Ectodermal cell (in vitro differentiated cells): Measurements from ENCODE around the gene IQGAP2.

ENCODE experiments used
- H3K27ac ChIP-seq: 2 replicates; pipeline ENCODE4 v1.7.0; 2013; ENCODE audit warnings: mild to moderate bottlenecking, low read depth, low read length; ENCODE audit not compliant: insufficient read depth, poor library complexity, severe bottlenecking
- H3K27me3 ChIP-seq: 2 replicates; pipeline ENCODE4 v1.7.0; 2013; ENCODE audit warnings: mild to moderate bottlenecking, low read length; ENCODE audit not compliant: insufficient read depth, control insufficient read depth, poor library complexity, severe bottlenecking
- H3K36me3 ChIP-seq: one replicate; pipeline ENCODE4 v1.7.0; 2013; ENCODE audit warnings: low read length; ENCODE audit not compliant: control insufficient read depth, insufficient read depth
- H3K4me1 ChIP-seq: one replicate; pipeline ENCODE4 v1.7.0; 2013; ENCODE audit warnings: low read length; ENCODE audit not compliant: control insufficient read depth, insufficient read depth
- H3K4me3 ChIP-seq: 2 replicates; pipeline ENCODE4 v1.7.0; 2013; ENCODE audit warnings: low read depth, low read length, control low read depth; ENCODE audit not compliant: insufficient read depth
- H3K9me3 ChIP-seq: 2 replicates; pipeline ENCODE4 v1.7.0; 2013; ENCODE audit warnings: mild to moderate bottlenecking, low read length, moderate library complexity; ENCODE audit not compliant: control insufficient read depth
- WGBS, 2 experiments: methylation state at CpG; one replicate each; pipeline ENCODE4 v1.1.7; 2013; ENCODE audit warnings: missing lambda C conversion rate in 2 of 2; 5-methylcytosine and 5-hydroxymethylcytosine counted together

The IQGAP2 gene

DNA sequence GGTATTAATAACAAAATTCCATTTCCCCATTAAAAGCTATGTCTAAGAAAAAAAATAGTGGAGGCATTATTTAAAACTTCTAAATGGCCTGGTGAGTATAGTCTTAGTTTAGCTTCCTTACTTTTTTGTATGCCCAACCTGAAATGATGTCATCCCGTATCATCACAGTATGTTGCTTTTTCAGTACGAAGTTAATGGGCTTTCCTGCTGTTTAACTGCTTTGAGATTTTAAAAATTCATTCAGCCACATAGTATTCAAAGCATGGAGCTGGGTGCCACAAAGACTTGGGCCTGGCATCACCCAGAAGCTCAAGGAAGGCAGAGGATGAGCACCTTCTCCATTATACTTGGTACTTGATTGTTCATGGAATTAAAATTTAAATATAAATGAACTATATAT is 212.7 kb downstream of the IQGAP2 start:
- Histone ChIP-seq H3K4me3 (no peak overlapping the region), H3K27me3 (no peaks in the 10 kb centered on the region), H3K27ac (no peak overlapping the region), H3K4me1 (no peaks in the 10 kb centered on the region), H3K36me3 (no peaks in the 10 kb centered on the region), H3K9me3 (no peaks in the 10 kb centered on the region)
- 74 to 76% methylated on average over 2 of the region's 2 CpGs for WGBS, 2 experiments

DNA sequence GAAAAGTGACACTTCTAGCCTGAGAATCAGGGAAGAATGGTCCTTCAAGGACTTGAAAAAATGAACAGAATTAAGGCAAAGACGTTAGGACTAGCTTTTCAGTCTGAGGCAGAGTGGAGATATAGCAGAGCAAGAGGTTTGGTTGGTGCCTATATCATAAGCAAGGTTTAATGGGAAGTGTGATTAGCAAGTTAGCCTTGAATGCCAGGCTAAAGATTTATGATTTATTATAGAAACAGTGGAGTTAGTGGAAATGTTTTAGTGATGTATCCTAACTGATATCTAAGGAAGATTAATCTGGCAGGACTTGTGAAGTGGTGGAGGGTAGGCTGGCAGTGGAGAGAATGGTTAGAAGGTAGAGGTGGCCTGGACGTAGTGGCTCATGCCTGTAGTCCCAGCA is 213.1 kb downstream of the IQGAP2 start:
- no peaks in the 10 kb centered on the region for H3K4me1 ChIP-seq
- H3K36me3 ChIP-seq: no peaks in the 10 kb centered on the region
- no peak overlapping the region for H3K4me3 ChIP-seq
- no peaks in the 10 kb centered on the region for H3K9me3 ChIP-seq
- 87 to 94% methylated on average over 2 of the region's 2 CpGs for WGBS, 2 experiments
- no peak overlapping the region for H3K27ac ChIP-seq
- no peaks in the 10 kb centered on the region for H3K27me3 ChIP-seq

DNA sequence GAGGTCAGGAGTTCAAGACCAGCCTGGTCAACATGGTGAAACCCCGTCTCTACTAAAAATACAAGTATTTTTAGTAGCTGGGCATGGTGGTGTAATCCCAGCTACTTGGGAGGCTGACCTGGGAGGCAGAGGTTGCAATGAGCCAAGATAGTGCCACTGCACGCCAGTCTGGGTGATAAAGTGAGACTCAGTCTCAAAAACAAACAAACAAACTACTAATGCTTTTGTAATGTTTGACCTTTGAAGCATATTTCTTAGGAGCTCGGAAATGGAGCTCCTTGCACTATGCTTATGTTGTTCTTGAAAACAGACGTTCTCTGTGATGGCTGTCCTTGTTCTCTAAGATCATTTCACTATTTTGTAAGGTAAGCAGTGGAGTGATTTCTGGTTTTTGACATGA is 214.1 kb downstream of the IQGAP2 start:
- Histone ChIP-seq H3K4me3 (no peak overlapping the region), H3K4me1 (no peaks in the 10 kb centered on the region), H3K9me3 (no peaks in the 10 kb centered on the region), H3K36me3 (no peaks in the 10 kb centered on the region), H3K27me3 (no peaks in the 10 kb centered on the region), H3K27ac (no peak overlapping the region)
- WGBS, 2 experiments: 92 to 93% methylated on average over 4 of the region's 4 CpGs

DNA sequence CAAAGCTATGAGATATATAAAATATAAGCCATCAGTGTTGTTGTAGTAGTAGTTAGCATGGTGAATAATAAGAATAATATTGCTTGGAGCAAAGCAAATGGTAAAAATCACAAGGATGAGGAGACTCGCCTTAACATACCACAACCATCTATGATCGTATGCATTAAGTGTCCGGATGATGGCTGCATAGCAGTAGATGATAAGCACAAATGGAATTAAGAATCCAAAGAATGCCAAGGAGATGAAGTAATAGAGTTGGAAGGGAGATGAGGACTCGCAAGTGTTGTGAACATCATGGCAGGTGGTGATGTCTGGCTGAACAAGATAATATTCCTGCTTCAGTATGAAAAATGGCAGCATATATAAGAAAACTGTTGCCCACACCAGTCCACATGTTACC is 214.6 kb downstream of the IQGAP2 start:
- H3K4me1 ChIP-seq: no peaks in the 10 kb centered on the region
- WGBS, 2 experiments: 93 to 97% methylated on average over 4 of the region's 4 CpGs

GRCh38 chr5:76620166-76620565 is 217.1 kb downstream of the IQGAP2 start:
- Histone ChIP-seq H3K4me3 (no peak overlapping the region), H3K36me3 (no peaks in the 10 kb centered on the region), H3K27ac (no peak overlapping the region), H3K9me3 (no peaks in the 10 kb centered on the region), H3K4me1 (peaks cover 6% of the 10 kb centered on the region), H3K27me3 (no peaks in the 10 kb centered on the region)
- whole genome bisulfite sequencing, 2 experiments: 94 to 95% methylated on average over 5 of the region's 5 CpGs

More for the DNA sequence above, 214.6 kb downstream of the IQGAP2 start:
- H3K9me3 ChIP-seq: no peaks in the 10 kb centered on the region
- no peak overlapping the region for H3K27ac ChIP-seq
- no peaks in the 10 kb centered on the region for H3K27me3 ChIP-seq
- no peaks in the 10 kb centered on the region for H3K36me3 ChIP-seq
- no peak overlapping the region for H3K4me3 ChIP-seq

- no peaks in the 10 kb centered on the region for H3K36me3 ChIP-seq
- WGBS, 2 experiments: 88 to 89% methylated on average over 5 of the region's 5 CpGs
- peaks cover 6% of the 10 kb centered on the region for H3K4me1 ChIP-seq
- H3K27ac ChIP-seq: no peak overlapping the region
- H3K4me3 ChIP-seq: no peak overlapping the region
- H3K9me3 ChIP-seq: no peaks in the 10 kb centered on the region
- no peaks in the 10 kb centered on the region for H3K27me3 ChIP-seq
These were observed 219.0 kb downstream of the IQGAP2 start for GRCh38 chr5:76622076-76622475.

DNA sequence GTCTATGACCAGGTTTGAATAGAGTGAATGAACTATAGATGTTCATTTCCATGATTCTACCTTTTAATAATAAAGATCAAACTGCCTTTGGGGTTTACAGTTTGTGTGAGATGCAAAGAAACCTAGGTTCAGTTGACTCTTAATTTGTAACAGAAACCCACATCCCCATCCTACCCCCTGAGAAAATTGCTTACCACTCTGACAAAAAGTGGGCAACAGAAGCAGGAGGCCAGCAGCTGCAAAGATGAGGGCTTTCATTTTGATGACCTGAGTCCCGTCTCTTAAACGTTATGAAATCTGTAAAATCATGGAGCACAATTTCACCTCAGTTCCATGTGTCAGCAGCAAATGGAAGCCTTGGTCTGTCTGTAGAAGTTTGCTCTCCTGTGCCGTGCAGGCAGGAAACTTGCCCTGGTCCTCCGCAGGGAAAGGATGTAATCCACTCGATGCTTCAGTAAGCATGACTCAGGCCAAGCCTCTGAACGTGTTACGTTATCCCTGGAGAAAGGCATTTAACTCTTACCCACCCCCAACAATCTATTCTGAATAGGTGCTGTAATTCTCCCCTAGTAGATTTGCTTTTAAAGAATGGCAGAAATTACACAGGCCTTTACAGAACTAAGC is 220.0 kb downstream of the IQGAP2 start, which contains the start of gene F2RL2:
Gene F2RL2 (minus strand): TSS at position 431 of the 624 bp plus-strand sequence. CDS start 173 bp downstream, at position 258.
- 28 to 38% methylated on average over 7 of the region's 7 CpGs for WGBS, 2 experiments
- Histone ChIP-seq H3K27ac (no peak within 1 kb of the TSS), H3K4me3 (no peak within 1 kb of the TSS)

DNA sequence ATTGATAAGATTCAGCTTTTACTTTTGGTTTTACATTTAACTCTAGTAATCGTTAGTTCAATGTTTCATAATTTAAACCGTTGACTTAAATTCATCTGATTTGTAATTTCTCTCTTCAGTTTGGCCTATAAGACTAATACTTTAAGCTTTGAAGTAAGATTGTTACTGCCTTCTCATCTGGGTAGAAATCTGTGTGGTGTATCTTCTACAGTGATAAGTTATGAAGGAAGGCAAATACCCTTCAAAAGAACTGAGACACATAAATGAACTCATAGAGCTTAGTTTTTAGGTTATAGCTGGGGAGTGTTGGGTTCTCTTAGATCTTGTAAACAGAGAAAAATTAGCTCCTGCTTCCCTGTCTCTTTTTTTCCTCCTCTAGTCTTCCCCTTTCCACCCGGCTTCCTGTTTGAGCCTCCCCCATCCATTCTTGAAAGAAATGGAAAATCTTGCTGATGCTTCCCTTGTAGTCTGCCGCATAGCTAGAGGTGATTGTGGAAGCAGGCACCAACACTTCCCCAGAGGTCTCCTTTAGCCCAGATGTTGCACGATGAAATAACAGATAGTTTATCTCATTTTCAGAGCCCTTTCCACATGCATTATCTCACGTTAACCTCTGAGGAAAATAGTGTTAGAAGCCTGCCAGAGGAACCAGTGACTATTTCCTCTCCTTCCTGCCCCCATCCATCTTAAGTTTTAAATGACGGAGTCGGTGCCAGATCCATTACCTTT is 222.2 kb downstream of the IQGAP2 start:
- Histone ChIP-seq H3K36me3 (no peaks in the 10 kb centered on the region), H3K27ac (no peak overlapping the region), H3K9me3 (no peaks in the 10 kb centered on the region), H3K4me1 (peaks cover 6% of the 10 kb centered on the region), H3K4me3 (no peak overlapping the region), H3K27me3 (no peaks in the 10 kb centered on the region)
- 77 to 79% methylated on average over 7 to 8 of the region's 8 CpGs for WGBS, 2 experiments

More for the DNA sequence above, 220.0 kb downstream of the IQGAP2 start, which contains the start of gene F2RL2:
- Histone ChIP-seq H3K4me1 (peaks cover 6% of the 10 kb centered on the region), H3K27me3 (no peaks in the 10 kb centered on the region), H3K36me3 (no peaks in the 10 kb centered on the region), H3K9me3 (no peaks in the 10 kb centered on the region)

DNA sequence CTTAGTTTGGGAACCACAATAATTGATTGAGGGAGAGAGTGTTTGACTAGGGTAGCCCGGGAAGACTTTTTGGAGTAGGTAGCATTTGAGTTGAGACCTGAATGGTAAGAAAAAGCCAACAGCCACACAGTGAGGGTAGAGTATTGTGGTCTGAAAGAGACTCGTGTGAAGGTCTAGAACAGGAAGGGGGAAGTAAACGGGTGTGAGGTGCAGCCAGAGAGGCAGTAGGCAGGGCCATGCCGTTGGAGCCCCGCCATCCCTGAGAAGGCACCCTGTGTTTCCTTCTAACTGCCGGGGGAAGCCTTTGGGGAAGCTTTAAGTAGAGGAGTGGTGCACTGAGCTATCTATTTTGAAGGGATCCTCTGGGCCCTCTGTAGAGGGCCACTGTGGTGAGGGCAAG is 223.7 kb downstream of the IQGAP2 start:
- Histone ChIP-seq H3K4me3 (no peak overlapping the region), H3K27me3 (no peaks in the 10 kb centered on the region), H3K36me3 (no peaks in the 10 kb centered on the region), H3K9me3 (no peaks in the 10 kb centered on the region), H3K27ac (no peak overlapping the region), H3K4me1 (peaks cover 6% of the 10 kb centered on the region)
- WGBS, 2 experiments: 94 to 95% methylated on average over 6 of the region's 6 CpGs

DNA sequence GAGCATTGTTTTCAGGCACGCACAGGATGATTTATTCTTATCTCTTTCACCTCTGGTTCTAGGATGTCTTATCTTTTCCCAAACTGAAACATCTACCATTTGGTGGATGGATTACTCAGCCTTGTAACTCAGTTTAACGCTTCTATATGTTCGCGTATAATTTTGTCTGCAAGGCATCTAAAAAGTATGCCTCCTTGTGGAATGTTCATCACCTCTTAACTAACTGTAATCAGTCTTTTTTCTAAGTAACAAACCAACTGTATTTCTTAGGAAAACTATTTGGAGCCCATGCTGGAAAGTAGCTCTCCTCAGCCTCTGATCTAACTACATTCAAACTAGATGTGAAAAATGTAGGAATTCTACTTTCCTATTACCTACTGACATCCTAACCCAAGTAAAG is 231.6 kb downstream of the IQGAP2 start:
- Histone ChIP-seq H3K4me1 (no peaks in the 10 kb centered on the region), H3K27ac (no peak overlapping the region), H3K27me3 (no peaks in the 10 kb centered on the region), H3K36me3 (no peaks in the 10 kb centered on the region), H3K4me3 (no peak overlapping the region), H3K9me3 (no peaks in the 10 kb centered on the region)
- 47 to 100% methylated on average over 1 to 4 of the region's 4 CpGs for WGBS, 2 experiments
